ENCODE results near the gene ISCU. TPM values are rescaled to one million over a fixed set of nuclear protein-coding genes. Genes with fewer than 3 reads are reported as not detected.
"Not testable (repeated sequence)": the region's sequence is repeated elsewhere in the genome, so short reads cannot be mapped to it uniquely, and the experiment has no call there.

Gene ISCU
- total RNA-seq, 1 donor from 2014 or later, result 45.2 TPM

DNA sequence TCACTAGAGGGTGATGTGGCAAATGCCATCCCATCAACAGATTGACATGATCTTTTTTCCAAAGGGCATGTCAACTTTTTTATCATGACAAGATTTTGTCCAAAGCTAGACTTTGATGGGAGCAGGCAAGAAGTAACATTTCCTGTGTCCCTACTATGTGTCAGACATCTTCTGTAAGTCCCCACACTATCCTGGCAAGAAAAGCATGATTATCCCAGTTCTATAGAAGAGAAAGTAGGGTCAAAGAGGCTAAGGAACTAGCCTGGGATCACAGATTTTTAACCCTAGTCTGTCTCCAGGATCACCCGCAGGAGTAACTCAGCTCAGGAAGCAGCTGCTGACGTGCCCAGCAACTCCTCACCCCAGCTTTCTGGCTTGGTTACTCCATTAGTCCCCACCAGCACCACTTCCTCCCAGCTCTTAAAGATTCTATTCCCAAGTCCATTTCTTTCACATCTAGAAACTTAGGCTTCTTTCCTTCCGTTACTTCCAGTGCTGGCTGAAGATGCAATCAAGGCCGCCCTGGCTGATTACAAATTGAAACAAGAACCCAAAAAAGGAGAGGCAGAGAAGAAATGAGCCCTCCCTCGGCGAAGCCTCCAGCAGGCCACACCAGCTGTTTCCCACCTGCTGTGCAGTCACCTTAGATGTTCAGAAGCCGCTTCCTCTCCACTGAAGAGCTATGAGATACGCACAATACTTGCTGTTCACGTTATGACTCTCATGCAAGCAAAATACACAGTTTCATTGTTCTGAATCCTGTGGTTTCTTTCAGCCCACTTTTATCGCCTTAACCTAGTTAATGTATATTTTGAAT, 6.2 kb downstream of the ISCU start:
- DNase-seq (ENCODE audit: low spot score), result no peak
- no peak for ATAC-seq

DNA sequence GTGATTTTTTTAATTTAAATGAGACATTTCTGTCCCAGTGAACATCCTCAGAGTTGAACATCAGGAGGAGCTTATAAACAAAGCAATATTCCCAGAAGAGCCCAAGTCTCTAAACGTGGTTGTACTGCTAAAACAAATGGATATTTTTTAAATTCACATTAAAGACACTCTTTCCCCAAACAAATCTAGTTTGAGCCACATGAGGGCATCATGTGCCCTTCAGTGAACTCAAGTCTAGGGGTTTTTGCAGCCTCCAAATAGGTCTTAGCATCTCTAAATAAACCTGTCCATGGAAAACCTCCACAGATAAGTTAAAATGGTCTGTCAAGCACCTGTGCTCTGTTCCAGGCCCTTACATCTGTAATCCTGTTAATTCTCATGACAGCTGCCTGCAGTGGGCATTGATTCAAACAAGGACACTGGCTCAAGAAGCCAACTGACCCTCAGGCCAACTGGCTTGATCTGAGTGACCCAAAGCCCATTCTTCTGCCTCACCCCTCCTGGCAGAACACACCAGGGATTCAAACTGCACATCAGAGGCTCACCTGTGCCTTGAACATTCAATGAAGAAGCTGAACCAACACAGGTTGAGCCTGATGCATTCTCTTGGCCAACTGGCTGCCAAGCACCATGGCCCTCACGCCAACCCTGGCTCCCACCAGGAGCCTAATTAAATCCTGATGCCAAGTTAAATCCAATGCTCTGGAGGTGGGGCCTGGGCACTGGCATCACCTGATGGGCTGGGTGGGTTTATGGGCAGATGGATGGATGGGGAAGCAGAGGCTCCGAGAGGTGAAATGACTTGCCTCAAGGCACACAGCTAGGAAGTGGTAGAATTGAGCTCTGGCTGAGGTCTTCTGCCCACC, 8.6 kb downstream of the ISCU start:
- ATAC-seq (no peak), DNase-seq (ENCODE audit: low spot score) (peak; percentile 33)

DNA sequence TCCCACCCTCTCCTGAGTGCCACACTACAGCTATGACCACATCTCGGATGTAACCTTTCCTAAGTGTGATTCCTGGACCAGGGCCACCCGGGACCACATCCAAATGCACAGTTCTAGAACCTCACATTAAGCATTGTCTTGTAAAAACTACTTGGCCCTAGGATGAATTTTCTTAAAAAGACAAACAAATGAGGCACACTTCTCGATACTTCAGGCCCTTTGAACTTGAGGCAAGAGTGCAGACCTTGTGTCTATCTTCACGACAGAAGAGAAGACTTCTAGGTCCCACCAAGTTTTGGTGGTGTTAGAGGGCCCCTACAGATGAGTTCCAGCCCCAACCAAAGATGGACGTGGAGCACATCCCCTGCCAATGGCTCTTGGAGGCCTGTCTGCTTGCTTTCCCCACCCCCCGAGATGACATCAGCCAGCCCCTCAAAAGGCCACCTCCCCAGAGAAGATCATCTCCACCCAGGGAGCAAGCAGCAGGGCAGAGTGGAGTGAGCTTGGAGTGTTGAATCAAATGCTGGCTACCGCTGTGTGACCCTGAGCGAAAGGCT, 9.3 kb downstream of the ISCU start:
- DNase-seq (ENCODE audit: low spot score) (peak; percentile 30), ATAC-seq (no peak)

DNA sequence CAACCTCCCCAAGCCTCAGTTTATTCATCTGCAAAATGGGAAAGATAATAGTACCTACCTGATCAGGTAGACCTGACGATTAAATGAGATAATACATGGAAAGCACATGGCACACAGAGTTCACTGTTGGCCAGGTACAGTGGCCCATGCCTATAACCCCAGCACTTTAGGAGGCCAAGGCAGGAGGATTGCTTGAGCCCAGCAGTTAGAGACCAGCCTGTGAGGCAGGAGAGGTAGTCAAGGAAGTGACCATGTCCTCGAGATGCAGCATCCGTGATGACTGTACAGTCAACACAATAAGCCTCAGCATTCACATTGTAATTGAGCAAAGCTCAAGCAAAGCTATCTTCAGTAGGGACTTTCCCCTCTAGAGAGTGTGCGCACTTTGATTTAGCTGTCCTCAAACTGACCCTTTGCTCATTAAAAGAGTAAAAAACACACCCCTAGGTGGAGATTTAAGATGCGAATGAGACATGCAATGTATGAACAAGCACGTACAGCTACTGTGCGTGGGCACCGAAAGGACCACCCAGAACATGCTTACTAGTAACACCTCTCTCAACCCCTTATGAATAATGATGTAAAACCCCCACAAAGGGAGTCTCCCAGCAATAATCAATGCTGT, 9.9 kb downstream of the ISCU start:
- ATAC-seq (no peak), DNase-seq (ENCODE audit: low spot score) (peak; percentile 16)

DNA sequence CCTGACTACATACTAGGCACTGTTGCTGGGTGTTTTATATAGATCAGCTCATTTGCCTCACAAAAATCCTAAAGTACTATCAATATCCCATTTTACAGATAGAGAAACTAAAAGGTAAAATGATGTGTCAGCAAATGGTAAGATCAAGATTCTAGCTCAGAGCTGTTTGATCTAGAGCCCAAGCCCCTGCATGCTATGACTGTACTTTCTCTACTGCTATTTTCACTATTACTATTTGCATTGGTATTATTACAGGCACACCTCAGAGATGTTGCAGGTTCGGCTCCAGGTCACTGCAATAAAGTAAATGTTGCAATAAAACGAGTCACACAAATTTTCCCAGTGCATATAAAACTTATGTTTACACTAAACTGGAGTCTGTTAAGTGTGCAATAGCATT, 10.9 kb downstream of the ISCU start:
- no peak for DNase-seq (ENCODE audit: low spot score)
- no peak for ATAC-seq

DNA sequence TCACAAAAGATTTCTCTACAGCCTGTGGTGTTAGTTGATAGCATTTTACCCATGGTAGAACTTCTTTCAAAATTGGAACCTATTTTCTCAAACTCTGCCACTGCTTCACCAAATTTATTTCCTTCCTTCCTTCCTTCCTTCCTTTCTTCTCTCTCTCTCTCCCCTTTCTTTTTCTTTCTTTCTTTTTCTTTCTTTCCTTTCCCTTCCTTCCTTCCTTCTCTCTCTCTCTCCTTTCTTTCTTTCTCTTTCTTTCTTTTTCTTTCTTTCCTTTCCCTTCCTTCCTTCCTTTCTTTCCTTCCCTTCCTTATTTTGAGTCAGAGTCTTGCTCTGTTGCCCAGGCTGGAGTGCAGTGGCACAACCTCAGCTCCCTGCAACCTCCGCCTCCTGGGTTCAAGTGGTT, 11.9 kb downstream of the ISCU start:
- ATAC-seq; DNase-seq (ENCODE audit: low spot score): not testable (repeated sequence)

DNA sequence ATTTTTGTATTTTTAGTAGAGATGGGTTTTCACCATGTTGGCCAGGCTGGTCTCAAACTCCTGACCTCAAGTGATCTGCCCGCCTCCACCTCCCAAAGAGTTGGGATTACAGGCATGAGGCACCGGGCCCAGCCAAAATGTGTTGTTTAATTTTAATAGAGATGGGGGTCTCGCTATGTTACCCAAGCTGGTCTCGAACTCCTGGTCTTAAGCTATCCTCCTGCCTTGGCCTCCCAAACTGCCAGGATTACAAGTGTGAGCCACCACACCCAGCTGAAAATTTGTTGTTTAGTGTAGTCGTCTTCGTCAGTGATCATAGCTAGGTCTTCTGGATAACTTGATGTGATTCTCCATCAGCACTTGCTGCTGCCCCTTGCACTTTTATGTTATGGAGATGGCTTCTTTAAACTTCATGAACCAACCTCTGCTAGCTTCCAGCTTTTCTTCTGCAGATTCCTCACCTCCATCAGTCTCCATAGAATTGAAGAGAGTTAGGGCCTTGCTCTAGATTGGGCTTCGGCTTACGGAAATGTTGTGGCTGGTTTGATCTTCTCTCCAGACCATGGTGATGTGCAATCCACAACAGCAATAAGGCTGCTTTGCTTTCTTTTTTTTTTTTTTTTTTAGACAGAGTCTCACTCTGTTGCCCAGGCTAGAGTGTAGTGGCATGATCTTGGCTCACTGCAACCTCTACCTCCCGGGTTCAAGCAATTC, 13.0 kb downstream of the ISCU start:
- peak; percentile 11 for DNase-seq (ENCODE audit: low spot score)
- ATAC-seq, result no peak

DNA sequence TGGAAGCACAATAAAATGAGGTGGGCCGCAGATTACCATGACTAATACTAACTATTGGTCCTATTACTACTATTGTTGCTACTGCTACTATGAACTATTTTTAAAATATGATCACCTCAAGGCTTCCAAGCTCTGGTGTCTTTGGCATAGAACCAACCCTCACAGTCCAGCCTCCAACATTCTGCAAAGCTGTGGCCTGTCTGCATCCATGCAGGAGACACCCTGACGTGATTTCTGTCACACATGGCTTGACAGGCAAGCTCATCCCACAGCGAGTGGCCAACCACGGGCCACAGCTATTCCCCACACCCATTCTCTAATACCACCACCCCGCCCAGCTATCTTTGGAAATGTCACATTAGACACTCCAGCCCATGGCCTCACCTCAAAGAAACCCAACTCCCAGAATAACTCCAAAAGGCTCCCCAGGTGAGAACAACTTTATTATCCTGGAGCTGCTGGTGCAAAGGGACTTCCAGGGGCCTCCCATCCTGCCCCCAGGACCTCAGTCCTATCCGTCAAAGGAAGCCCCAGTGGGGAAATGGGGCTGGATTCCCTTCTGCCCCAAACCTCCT, 14.4 kb downstream of the ISCU start:
- DNase-seq (ENCODE audit: low spot score), result no peak
- no peak for ATAC-seq

DNA sequence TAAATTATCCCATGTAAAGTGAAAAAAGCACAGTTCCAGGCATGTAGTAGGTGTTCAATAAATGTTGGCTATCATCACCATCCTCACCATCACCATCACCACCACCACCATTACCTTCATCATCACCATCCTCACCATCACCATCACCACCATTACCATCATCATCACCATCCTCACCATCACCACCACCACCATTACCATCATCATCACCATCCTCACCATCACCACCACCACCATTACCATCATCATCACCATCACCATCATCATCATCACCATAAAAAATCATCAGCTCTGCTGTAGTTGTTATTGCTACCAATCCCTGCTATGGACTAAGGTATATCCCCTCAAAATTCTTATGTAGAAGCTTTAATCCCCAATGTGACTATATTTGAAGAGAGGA, 15.1 kb downstream of the ISCU start:
- no peak for ATAC-seq

DNA sequence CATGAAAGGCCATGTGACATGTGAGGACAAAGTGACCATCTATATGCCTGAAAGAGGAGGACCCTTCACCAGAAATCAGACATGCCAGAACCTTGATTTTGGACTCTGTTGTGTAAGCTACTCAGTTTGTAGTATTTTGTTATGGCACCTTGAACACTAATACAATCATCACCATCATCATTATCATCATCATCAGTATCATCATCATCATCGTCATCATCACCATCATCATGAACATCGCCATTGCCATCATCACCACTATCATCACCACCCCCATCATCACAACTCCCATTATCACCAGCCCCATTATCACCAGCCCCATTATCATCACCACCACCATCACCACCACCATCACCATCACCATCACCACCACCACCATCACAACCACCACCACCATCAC, 15.9 kb downstream of the ISCU start:
- DNase-seq (ENCODE audit: low spot score), result no peak
- ATAC-seq, result no peak

More for the DNA sequence above, 15.1 kb downstream of the ISCU start:
- no peak for DNase-seq (ENCODE audit: low spot score)

DNA sequence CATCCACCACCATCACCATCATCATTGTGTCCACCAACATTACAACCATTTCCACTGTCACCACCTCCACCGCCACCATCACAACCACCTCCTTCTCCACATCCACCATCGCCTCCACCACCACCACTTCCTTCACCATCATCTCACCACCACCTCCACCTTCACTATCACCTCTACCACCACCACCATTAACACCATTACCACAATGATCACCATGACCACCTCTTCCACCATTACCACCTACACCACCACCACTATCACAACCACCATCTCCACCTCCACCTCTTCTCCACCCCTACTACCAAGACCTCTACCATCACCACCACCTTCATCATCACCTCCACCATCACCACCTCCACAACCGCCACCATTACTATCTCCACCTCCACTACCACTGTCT, 16.4 kb downstream of the ISCU start:
- DNase-seq (ENCODE audit: low spot score), result no peak
- ATAC-seq, result no peak

DNA sequence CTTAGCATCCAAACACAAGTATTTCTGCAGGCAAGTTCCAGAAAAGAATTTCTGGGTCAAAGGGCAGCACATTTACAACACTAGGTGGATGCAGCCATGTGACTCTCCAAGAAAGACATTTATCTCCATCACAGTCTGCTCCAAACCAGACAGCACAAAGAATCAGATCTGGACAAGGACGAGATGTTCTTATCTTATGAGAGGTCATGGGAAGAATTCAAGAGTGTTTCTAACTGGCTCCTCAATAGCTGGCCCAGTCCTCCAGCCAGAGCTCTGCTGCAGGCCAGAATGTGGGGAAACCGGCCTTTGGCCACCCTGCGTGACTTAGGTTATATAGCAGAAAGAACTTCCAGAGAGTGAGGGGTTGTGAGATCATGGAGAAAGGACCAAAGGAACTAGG, 18.1 kb downstream of the ISCU start:
- no peak for ATAC-seq
- no peak for DNase-seq (ENCODE audit: low spot score)

DNA sequence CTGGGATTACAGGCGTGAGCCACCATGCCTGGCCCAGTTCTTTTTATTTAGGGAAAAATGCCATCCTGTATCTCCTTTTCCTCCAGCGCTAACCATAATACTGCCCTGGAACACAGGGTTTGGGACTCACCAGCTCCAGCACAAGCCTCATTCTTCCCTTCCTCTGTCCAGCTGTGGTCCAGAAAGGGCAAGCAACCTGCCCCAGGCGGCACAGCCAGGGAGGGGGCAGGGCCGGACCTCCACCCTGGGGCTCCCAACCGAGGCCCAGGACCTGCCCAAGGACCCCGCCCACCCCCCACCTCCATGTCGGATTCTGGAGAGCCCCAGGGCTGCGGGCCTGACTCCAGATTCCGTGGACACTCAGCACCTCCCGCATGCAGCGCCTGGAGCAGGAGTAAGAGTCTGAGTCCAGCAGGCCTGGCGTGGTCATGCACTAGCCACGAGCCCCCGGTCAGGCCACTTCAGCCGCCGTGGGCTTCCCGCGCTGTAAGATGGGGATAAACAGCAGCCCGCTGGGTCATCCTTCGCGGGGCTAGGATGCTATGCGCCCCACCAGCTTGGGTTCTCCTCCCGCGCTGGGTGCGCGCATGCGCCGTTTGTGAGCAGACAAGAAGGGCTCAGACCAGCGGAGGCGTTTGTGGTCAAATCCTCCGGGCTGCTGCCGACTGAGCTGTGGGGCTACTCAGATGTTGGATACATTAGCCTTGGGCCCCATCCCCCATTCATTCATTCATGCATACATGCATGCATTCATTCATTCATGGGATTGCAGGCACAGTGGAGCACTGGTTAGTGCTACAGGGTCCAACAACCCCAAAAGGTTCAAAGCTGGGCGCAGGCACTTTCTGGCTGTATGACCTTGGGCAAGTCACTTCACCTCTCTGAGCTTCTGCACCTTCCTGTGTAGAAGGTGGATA, 19.2 kb downstream of the ISCU start:
- ATAC-seq (no peak), DNase-seq (ENCODE audit: low spot score) (no peak)

DNA sequence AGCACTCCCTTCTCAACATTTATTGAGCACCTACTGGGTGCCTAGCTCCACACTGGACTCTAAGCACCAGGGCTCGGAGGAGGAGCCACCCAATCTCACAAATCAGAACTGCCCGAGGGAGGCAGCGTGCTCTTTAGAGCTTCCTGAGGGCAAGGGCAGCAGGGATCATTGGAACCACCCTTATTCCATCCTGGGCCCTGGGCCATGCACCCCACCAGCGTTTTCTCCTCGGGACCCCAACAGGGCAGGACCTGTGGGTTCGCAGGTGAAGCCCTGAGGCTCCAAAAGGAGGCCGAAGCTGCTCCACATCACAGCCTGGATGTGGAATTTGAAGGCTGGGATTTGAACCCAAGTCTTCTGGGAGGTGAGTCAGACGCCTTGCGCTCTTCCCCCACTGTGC, 20.1 kb downstream of the ISCU start:
- DNase-seq (ENCODE audit: low spot score) (no peak), ATAC-seq (no peak)

DNA sequence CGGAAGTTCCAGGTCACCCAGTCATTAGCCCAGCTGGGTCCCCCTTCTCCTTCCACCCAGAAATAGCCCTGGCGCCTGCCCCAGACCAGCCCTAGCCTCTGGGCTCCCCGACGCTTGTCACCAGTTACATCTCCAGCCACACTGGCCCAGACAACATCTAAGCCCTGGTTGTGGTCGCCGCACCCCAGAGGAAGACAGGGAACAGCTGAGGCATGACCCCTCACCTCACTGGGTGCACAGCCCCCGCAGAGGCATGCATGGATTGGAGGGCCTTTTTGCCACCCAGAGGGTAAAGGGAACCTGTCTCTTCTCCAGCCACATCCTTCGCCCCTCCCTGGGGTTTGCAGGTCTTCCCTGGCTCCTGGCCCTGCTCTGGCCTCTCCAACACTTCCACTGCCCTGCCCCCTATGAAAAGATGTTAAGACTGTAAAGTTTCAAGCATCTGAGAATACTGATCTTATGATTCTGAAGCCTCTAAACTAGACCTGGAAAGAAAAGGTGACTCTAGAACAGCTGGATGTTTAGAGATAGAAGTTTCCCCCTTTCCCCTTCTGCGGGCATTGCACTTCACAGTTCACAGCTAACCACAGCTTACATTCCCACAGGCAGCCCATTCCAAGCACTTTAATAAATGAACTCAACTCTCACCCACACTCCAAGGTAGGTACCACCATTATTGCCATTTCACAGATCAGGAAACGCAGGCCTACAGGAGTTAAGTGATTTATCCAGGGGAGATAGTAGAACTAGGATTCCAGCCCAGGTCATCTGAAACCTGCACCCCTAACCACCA, 20.8 kb downstream of the ISCU start:
- DNase-seq (ENCODE audit: low spot score) (no peak), ATAC-seq (no peak)

DNA sequence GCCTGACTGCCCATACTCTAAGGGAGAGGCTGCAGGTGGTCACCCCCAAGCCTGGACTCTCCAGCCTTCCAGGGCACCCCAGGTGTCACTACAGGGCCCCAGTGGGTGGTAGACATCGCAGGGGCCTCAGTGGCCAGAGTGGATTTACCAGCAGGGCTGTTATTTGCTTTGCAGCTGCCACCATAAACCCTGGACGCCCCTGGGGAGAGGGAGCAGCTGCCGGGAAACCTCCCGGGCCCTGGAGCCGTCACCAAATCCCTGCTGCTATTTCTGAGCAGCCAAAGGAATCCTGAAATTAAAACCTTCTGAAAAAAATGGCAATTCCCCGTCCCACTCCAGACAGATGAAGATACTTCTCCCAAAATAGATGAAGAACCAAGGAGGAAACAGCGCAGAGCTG, 21.6 kb downstream of the ISCU start:
- ATAC-seq, result no peak

DNA sequence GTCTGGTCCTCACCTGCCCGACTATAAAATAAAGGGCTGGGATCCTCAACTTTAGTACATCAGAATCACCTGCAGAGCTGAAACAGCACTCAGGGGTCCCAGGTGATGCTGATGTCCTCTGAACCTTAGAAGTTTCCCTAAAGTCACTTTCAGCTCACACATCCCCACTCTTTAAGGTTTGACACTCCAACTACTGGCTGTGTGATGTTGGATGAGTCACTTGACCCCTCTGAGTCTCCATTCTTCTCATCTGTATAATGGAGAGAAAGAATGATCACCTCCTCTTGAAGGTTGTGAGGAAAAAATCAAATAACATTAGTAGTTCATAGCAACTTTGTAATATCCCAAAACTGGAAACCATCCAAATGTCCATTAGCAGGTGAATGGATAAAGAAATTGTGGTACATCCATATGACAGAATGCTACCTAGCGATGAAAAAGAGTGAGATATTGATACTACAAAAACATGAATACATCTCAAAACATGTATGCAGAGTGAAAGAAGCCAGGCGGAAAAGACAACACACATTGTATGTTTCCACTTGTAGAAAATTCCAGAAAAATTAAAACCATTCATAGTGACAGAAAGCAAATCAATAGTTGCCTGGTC, 22.2 kb downstream of the ISCU start:
- DNase-seq (ENCODE audit: low spot score), result no peak
- no peak for ATAC-seq

More for the DNA sequence above, 21.6 kb downstream of the ISCU start:
- DNase-seq (ENCODE audit: low spot score), result no peak

DNA sequence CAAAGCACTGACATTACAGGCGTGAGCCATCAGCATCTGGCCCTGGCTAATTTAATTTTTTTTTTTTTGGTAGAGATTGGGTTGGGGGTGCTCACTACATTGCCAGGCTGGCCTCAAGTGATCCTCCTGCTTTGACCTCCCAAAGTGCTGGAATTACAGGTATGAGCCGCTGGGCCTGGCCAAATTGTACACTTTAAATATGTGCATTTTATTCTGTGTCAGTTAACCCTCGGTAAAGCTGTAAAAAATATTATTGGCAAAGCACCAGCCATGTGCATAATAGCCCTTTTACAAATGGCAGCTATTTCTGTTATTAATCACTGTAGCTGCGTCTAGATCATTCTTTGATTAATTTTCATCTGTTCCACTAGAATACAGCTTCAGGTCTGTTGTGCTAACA, 23.5 kb downstream of the ISCU start:
- DNase-seq (ENCODE audit: low spot score), result no peak
- no peak for ATAC-seq

All from left lobe of liver (tissue), 2 donors.